Stimulated activated CD4-positive, alpha-beta T cell treated with anti-CD3 and anti-CD28 coated beads, Interleukin-4, amount 100 ng/mL, for 24 hours (primary cell): Measurements from ENCODE around the gene KCNE1.
"Not testable (repeated sequence)": the region's sequence is repeated elsewhere in the genome, so short reads cannot be mapped to it uniquely, and the experiment has no call there.

Source experiments
- DNase-seq: peaks from one replicate; pipeline ENCODE4 v3.0.0-alpha.2; 2020

Gene KCNE1

GRCh38 chr21:34406676-34407075 lies 105.3 kb downstream of the KCNE1 start:
- not testable (repeated sequence) for DNase-seq

- not testable (repeated sequence) for DNase-seq
These were observed 105.9 kb downstream of the KCNE1 start for GRCh38 chr21:34406102-34406501.

- DNase-seq, result not testable (repeated sequence)
These were observed 106.3 kb downstream of the KCNE1 start for GRCh38 chr21:34405686-34406085.

GRCh38 chr21:34404742-34405141 lies 107.3 kb downstream of the KCNE1 start:
- not testable (repeated sequence) for DNase-seq

- not testable (repeated sequence) for DNase-seq
These were observed 111.5 kb downstream of the KCNE1 start for GRCh38 chr21:34400522-34400921.
